Stimulated activated CD4-positive, alpha-beta T cell treated with anti-CD3 and anti-CD28 coated beads, Interleukin-2, amount 100 ng/mL, for 48 hours (primary cell): ENCODE data around the gene SLC9C2.
"Not testable (repeated sequence)": the region's sequence is repeated elsewhere in the genome, so short reads cannot be mapped to it uniquely, and the experiment has no call there.

ENCODE experiments used
- DNase-seq, 2 donors: peaks; one replicate each; pipeline ENCODE4 v3.0.0-alpha.2; 2020

The SLC9C2 gene

DNA sequence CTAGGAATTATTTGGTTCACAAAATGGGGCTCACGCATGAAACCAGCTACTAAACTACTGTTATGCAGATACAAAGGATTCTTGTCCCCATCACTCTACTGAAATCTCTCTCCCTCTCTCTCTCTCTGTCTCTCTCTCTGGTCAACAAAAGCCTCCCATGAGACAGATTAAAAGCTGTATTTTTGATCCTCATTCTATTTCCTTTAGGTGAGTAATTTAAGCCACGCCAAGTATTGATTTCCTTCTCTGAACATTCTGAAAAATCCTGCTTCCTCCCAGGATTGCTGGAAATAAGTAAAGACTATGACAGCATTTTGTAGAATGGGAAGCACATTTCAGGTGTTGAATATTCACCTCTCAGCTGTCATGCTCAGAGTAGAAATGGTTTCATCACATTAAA is 82.1 kb downstream of the SLC9C2 start:
- DNase-seq, result no peak

DNA sequence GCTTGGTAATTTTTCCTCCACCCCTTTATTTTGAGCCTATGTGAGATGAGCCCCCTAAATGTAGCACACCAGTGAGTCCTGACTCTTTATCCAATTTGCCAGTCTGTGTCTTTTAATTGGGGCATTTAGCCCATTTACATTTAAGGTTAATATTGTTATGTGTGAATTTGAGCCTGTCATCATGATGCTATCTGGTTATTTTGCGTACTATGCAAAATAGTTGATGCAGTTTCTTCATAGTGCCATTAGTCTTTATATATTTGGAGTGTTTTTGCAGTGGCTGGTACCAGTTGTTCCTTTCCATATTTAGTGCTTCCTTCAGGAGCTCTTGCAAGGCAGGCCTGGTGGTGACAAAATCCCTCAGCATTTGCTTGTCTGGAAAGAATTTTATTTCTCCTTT is 88.4 kb downstream of the SLC9C2 start:
- DNase-seq, result not testable (repeated sequence)

DNA sequence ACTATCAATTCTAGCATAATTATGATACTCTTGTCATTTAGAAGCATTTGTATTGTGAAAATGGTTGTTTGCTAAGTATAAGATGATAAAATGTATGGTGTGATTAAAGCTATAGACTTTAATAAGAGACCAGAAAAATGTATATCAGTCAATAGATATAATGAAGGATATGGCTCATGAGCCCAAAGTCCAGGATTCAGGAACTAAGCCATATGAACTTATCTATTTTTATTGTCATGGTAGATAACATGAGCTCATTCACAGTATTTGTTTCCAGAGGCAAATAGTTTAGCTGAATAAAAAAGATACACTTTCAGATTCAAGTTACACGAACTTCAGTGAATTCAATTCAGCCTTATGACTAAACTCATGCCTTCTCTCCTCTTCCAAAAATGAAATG is 93.1 kb downstream of the SLC9C2 start:
- no peak for DNase-seq

DNA sequence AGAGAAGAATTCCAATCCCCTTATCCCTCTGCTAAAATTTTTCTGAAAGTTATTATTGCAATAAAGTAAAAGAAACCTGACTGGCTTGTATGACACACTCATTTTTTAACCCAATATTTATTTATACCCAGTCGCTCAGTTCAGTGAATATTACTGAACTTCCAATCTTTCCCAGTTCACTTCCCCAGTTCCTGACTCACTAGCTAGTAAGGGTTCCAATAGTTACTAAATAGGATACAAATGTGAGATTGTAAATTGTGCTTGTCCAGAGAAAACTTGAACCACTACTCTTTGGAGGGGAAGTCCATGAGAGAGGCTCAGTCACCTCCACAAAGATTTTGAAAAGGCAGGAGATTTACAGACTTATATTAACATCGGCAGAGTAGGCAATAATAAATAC is 94.3 kb downstream of the SLC9C2 start:
- DNase-seq, result no peak

DNA sequence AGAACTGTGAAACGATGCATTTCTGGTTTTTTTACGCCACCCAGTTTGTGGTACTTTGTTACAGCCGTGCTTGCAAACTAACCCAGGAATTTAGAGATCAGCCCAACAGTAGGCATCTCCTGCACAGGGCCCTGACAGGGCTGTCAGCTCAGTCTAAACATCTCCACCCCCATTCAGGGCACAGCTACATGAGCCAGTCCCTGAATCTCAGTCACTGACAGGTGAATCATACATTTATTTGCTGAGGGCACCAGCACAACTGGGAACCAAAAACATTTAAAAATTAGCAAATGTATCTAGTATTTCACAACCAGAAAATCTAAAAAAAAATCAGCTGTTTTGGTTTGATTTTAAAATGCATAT is 95.0 kb downstream of the SLC9C2 start:
- DNase-seq, result no peak

DNA sequence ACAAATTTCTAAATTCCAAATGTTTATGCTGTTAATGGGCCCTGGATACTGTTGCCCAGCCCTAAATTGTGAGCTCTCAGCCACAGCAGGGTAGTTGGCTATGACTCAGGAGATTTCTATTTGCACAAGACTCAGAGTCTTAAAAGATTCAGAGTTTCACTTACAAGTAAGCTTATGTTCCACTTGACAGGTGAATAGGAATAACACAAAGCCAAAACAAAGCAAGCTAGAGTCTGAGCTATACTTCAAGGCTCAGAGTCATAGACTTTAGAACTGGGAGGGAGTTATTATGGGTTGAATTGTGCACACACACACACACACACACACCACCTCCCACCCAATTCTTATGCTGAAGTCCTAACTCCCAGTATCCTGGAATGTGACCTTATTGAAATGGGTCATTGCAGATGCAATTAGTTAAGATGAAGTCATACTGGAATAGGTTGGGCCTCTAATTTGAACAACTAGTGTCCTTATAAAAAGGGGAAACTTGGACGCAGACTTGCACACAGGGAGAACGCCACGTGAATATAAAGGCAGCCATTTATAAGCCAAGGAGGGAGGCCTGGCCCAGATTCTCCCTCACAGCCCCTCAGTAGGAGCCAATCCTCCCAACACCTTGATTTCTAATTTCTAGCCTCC is 95.5 kb downstream of the SLC9C2 start:
- DNase-seq, result no peak

DNA sequence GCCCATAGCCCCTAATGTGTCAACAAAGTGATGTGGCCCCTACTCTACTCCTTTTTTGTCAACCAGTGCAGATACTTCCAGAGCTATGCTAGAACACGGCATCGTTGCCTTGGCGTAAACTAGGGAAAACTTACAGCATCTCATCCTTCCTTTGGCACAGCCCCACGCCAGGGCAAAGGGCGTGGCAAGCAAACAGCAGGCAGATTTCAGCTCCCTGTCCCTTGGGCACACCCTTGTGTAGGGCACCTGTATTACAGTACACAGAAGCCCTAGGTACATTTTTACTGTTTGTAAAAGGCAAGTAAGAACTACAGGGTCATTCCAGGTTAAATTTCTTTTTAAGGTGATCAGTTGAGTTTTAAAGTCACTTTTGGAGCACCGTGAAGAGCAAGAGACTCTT is 96.4 kb downstream of the SLC9C2 start:
- no peak for DNase-seq

DNA sequence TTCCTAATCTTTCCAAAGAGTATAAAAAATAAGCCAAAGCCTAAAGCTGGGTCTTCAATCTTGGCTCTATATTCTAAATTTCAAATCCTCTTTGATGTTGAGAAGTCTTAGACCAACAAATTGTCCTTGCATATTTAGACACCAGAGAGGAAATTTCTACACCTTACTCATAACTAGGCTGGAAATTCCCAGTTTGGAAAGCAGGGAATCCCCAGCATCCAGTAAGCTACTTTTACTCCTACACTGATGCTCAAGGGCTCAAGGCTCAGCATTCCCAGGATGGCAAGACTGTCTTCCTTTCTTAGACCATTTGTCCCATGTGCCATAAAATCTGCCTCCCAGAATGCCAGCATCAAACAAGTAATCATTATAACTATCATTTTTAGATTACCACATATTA is 97.5 kb downstream of the SLC9C2 start:
- no peak for DNase-seq

DNA sequence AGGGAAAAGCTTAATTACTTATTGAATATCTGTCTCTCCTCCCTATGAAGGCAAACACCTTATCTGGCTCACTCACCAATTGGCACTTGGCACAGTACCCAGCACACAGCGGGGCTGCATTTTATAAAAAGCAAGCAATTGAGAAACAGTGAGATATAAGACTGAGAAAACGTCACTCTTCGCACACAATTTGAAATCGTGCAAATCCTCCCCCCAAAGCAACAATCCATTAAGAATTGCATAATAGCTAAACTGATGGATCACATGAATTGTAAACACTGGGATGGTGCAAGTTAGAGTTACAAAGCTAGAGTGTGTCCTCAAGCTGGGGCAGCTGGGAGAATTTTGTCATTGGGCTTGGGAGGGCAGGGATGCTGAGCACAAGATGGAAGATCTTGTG is 98.6 kb downstream of the SLC9C2 start:
- no peak for DNase-seq

DNA sequence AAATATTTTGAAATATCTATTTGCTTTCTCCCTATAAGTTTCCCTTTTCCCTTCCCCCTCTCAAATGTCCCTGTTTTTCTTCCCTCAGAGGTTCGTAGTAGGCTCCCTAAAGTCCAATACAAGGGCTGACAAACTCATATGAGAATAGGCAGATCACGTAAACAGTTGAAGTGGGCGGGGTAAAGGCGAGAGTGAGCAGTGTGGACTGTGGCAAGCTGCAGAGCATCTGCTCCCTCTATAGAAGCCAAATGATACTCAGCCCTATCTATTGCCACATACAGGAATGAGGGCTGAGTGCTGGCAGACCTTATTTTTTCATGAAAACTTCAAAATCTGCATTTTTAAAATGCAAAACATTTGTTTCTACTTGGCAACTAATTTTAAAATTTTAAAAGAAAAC is 99.5 kb downstream of the SLC9C2 start:
- no peak for DNase-seq

DNA sequence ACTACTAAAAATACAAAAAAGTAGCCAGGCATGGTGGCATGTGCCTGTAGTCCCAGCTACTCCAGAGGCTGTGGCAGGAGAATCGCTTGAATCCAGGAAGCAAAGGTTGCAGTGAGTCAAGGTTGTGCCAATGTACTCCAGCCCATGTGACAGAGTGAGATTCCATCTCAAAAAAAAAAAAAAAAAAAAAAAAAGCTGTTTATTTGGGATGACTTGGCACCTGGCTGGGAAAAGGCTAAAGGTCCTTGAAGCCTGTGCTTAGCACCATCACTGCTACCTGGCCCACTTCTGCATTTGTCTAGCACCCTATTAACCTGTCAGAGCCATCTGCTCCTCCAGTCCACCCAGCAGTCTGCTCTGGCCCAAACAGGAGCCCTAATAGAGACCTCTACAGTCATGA is 100.8 kb downstream of the SLC9C2 start:
- no peak for DNase-seq

DNA sequence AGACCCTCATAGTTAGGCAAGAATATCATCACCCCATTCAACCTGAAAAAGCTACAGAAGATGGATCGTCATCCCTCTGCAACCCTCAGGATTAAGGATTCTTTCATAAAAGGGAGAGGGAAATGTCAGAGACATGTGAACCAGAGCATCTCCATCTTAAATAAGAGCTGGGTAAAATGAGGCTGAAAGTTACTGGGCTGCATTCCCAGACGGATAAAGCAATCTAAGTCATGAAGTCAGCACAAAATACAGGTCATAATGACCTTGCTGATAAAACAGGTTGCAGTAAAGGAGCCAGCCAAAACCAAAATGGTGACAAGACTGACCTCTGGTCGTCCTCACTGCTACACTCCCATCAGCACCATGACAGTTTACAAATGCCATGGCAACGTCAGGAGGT is 103.1 kb downstream of the SLC9C2 start:
- no peak for DNase-seq

DNA sequence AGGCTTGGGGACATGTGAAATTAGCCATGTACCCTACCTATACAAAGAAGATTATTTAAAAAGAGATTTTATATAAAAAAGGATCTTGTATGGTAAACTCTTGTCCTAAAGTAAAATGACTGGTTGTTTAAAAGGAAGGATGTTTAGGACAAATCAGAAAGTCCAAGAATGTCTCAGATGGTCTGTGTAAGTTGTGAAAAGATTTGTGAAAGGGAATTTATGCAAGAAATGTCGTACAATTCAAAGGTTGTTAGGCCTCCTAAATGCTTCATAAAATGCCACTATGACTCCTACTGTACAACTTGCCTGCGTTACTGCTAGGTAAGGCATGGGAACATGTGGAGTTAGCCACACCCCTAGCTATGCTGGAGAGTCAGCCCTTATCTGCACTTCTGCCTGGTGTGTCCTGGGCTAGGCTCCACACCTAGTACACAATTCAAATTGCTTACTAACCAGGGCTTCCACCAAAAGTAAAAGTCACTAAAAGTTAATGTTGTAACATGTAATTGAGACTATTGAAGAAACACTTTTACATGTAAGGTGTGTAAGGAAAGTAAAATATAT is 106.0 kb downstream of the SLC9C2 start:
- DNase-seq, result no peak

DNA sequence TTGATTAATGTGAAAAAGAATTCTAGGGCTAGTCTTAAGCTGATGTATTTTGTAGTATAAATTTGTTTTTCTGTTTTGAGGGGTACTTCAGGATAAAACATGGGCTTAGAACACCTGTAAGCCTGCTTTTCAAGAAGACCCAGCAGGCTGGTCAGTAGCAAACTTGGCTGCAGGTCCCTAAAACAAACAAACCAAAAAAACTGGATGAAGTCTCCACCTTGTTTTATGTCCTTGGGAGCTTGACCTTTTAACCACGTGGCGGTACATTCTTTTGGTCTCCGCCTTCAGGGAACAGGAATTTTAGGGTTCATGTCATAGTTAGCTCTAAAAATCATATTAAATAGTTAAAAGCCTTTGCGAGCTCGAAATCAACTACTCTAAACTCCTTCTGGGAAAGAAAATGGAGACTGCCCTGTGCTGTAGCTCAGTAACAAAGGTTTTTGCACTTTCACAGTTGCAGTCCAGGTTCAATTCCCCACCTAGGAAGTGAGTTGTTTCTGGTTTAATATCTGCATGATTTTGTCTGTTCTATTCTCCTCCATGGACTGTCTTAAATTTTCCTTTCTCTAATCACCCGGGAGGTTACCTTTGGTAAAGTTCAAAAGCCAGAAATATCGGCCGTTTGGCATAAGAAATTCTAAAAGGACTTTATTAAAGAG is 107.1 kb downstream of the SLC9C2 start:
- DNase-seq, result no peak

DNA sequence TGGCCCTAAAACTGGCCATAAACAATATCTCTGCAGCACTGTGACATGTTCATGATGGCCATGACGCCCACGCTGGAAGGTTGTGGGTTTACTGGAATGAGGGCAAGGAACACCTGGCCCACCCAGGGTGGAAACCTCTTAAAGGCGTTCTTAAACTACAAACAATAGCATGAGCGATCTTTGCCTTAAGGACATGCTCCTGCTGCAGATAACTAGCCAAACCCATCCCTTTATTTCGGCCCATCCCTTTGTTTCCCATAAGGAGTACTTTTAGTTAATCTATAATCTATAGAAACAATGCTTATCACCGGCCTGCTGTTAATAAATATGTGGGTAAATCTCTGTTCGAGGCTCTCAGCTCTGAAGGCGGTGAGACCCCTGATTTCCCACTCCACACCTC is 109.7 kb downstream of the SLC9C2 start:
- DNase-seq, result not testable (repeated sequence)

DNA sequence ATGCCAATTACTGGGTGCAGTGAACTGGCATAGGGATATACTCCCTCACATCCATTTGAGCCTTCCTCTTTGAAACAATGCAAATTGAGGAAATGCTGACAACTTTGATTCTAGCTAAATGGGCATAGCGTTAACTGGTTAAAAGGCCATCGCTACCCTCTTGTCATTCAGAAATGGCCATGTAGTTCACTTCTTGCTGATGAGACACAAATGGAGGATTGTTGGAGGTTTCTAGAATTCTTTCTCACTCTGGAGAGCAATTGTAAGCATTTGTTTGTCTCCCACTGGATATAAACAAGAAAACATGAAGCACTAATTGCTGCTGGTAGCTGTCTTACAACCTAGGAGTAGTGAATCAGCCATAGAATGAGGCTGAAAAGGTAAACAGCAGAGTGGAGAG is 111.4 kb downstream of the SLC9C2 start:
- DNase-seq, result no peak

DNA sequence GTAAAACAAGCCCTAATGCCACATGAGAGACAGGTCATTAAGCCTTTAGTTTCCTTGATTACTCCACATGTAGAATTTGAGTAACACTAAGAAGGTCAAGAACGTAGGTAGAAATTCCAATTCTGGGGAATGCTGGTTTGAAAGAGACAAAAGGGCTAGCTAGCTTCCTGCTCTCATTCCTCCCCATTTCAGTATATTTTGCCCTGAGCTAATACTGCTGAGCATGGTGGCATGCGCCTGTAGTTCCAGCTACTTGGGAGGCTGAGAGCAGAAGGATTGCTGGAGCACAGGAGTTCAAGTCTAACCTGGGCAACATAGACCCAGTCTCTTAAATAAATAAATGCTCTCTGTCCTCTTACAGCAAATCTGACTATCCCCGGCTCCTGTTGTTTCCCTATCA is 112.9 kb downstream of the SLC9C2 start:
- no peak for DNase-seq

DNA sequence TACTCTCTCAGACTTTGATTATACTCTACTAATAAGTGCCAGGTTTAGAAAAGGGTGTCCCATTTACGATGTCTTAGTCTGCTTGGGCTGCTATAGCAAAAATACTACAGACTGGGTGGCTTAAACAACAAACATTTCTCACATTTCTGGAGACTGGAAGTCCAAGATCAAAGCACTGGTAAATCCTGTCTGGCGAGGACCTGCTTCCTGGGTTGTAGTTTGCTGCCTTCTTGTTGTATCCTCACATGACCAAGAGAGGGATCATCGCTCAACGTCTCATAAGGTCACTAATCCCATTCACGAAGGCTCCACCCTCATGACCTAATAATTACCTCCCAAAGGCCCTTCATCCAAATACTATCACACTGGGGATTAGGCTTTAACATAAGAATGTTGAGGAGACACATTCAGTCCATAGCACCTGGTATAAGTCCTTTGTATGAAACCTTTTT is 113.7 kb downstream of the SLC9C2 start:
- no peak for DNase-seq

DNA sequence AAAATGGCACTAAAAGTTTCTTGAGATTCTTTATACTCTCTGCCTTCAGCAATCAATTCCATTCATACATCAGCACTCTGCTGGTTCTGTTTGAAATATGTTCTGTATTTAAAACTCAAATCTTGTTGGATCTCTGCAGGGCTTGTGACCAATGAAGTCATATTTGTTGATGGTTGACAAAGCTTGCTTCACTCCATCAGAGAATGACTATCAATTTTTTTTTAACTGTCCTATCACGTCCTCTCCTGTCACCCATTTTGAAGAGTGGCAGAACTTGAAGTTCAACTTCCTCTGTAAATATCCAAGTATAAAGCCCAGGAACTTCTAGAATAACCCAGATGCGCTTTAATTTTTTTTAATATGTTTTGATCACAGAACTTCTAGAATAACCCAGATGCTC is 114.9 kb downstream of the SLC9C2 start:
- DNase-seq, result no peak

DNA sequence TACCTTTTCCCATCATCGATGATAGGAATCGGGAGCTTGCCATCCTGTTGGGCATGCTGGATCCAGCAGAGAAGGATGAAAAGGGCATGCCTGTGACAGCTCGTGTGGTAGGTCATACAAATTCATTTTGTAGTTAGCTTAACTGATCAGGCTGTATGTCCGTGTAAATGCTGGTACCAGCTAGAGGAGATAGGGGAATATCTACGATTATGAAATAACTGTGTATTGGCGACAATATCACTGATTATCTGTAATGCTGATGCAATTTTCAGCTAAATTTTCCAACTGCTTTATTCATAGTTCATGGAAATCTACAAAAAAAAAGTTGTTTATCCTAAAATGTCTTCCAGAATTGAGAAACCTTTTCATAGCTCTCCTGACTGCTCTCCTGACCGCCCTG is 117.5 kb downstream of the SLC9C2 start:
- no peak for DNase-seq

DNA sequence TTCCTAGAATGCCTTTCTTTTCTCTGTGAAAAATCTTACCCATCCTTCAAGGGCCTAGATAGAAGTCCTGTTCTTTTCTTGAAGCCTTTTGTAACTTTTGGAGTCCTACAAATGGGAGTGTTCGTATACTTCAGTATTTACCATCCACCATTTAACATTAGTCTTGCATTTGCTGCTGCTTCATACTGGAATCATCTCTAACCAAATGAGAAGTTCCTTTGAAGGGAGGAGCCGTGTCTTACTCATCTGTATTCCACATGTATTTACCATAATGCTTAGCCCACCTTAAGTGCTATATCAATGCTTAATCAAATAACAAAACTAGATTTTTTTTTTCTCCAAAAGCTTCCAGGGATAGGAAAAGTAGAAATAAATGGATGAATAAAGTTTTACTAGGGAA is 118.6 kb downstream of the SLC9C2 start:
- no peak for DNase-seq

DNA sequence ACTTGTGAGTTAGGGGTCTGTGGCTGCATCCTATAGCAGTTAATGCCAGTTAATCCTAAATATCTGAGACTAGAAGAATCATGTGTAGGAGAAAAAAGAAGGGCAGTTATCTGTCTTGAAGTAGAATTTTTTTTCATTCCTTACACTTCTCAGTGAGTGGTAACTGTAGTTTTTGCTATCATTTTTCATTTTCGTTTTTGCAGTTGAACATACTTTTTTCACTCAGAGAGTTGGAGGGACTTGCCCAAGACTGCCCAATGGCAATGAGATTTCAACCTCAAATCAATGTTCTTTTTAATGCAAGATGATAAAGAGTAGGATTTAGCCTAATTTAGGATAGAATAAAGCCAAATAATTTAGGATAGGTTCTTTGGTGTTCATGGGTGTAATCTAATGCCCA is 120.2 kb downstream of the SLC9C2 start:
- no peak for DNase-seq

DNA sequence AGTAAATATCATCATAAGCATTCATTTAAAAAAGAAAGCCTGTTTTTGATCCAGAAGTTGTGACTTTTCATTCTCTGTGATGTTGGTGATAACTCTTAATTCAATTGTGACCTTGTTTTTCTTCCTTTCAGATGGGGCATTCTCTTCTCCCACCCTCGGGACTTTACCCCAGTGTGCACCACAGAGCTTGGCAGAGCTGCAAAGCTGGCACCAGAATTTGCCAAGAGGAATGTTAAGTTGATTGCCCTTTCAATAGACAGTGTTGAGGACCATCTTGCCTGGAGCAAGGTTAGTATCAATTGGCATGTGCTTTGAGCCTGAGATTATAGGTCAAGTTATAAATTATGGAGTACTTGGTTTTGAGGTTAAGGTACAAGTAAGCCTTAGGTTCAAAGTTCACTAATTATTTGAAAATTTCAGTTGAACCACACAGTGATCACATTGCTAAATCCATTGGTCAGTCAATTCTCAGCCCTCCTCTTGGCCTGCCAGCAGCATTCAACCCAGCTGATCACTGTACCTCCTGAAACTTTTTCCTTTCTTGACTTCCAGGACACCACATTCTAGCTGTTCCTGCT is 121.6 kb downstream of the SLC9C2 start:
- no peak for DNase-seq

DNA sequence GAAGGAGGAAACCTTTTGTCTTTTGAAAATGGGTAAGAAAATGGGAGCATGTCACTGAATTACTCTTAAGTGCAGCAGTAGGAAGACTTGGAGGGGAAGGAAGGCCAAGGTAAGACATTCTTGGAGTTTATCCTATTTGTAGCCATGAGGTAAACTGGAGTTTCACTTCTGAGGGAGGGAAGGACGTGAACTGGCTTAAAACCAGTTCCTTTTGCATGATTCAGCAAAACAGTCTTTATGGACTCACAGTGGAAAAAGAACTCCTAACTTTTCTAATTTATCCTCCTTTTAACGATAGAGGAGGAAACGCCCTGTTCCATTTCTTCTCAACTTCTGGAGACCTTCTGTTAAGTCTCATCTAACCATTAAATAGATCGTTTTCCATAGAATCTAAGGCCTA is 123.2 kb downstream of the SLC9C2 start:
- no peak for DNase-seq
